Testis (tissue), 2 donors: ENCODE data around the gene LGALS9.

Experiments
- CTCF ChIP-seq, 3 experiments: fragments of 450-650 bp in 2 of 3; fragments of 200-600 bp in 1 of 3; sonication (generic) in 1 of 3; IDR thresholded peaks; one replicate each; pipeline ENCODE4 v1.5.1; 2016 to 2019; ENCODE audit warnings: antibody characterized with exemption in 3 of 3, mild to moderate bottlenecking in 2 of 3, moderate library complexity in 1 of 3
- POLR2A ChIP-seq: fragments of 450-650 bp; IDR thresholded peaks from one replicate; pipeline ENCODE4 v1.6.1; 2017; ENCODE audit warnings: antibody characterized with exemption, mild to moderate bottlenecking, moderate library complexity

GRCh38 chr17:27585153-27585681 lies 45.8 kb upstream of the LGALS9 start:
- TF ChIP-seq CTCF (IDR thresholded peaks at IDR 0.05) (no peak), POLR2A (no peak)
